Psoas muscle (tissue), 8 donors: ENCODE measurements around the gene GPC6. TPM values are rescaled to one million over a fixed set of nuclear protein-coding genes. Genes with fewer than 3 reads are reported as not detected.

ENCODE experiments used
- ATAC-seq, 4 donors: fragments of 200-7000 bp; cut with Tn5 transposase; one replicate each; pipeline ENCODE4 v1.9.1; 2020; ENCODE audit warnings: moderate library complexity in 3 of 4, mild to moderate bottlenecking in 2 of 4
- DNase-seq, 2 donors: peaks; one replicate each; pipeline ENCODE4 v3.0.0-alpha.2; 2020
- H3K27ac ChIP-seq: fragments of 200-600 bp; one replicate; pipeline ENCODE4 v1.8.0; 2022
- H3K27me3 ChIP-seq, 3 donors: fragments of 200-600 bp in 1 of 3; one replicate each; pipeline versions ENCODE4 v1.6.1 to v1.8.0; 2013 to 2022; ENCODE audit warnings: low read length in 2 of 3, mild to moderate bottlenecking in 2 of 3, moderate library complexity in 1 of 3; ENCODE audit not compliant: insufficient read depth in 3 of 3
- H3K36me3 ChIP-seq, 2 donors: fragments of 200-600 bp in 1 of 2; one replicate each; pipeline versions ENCODE4 v1.6.1 to v1.8.0; 2013 to 2022; ENCODE audit warnings: low read depth in 1 of 2, mild to moderate bottlenecking in 1 of 2, moderate library complexity in 1 of 2; ENCODE audit not compliant: insufficient read depth in 1 of 2
- H3K4me1 ChIP-seq: fragments of 200-600 bp; one replicate; pipeline ENCODE4 v1.8.0; 2022
- H3K4me3 ChIP-seq: fragments of 200-600 bp; one replicate; pipeline ENCODE4 v1.8.0; 2022; ENCODE audit warnings: mild to moderate bottlenecking
- H3K9me3 ChIP-seq: fragments of 200-600 bp; one replicate; pipeline ENCODE4 v1.8.0; 2022
- WGBS, 3 donors: extraction: QIAGEN DNeasy Blood & Tissue Kit; methylation state at CpG; one replicate each; pipeline versions ENCODE4 v1.1.6 to v1.1.7; 2013; 5-methylcytosine and 5-hydroxymethylcytosine counted together
- intact Hi-C, 2 donors: fragments of 100-400 bp; cut with DNase I; formaldehyde crosslinking; loops; one replicate each; pipeline versions ENCODE4 v1.11.0 to v1.14.2; 2022
- polyA plus RNA-seq, 3 donors: library from polyadenylated mRNA; stranded (reverse); fragments of 200-250 nt; gene quantifications; one replicate each; pipeline ENCODE4 v1.2.3, GENCODE V29; 2013
- total RNA-seq, 4 donors: library from RNA; stranded (reverse); fragmentation: NEBNext Ultra II Directional in 2 of 4; extraction: Animal tissue kit (Norgen Biotek cat#: 25700) in 2 of 4; gene quantifications; one replicate each; pipeline versions ENCODE4 v1.2.1 to v1.2.4, GENCODE V29; 2021 to 2023
- TF ChIP-seq, protein P1 (sequence below): fragments of 200-600 bp; IDR thresholded peaks from one replicate; pipeline ENCODE4 v1.8.0; 2022; ENCODE audit warnings: antibody characterized with exemption
- donor health status: healthy with polysubstance abuse.
- donor health status: DM: no; HTN: no; CAD: no; lungs with moderate emphysema.
- donor health status: Bipolar disorder and iron deficiency.
- donor health status: healthy.
- donor health status: DM: yes; HTN: yes; CAD: no.
- donor health status: DM: no; HTN: no; CAD: no.
- donor health status: DM: no; HTN: no; CAD: no.
- donor health status: DM: yes; HTN: yes; CAD: no.

Gene GPC6
- total and polyA plus RNA-seq, 7 donors: 0.07 to 3.7 (median 0.57) TPM

GRCh38 chr13:94400874-94401273 is 1174.3 kb downstream of the GPC6 start:
- H3K4me3 ChIP-seq: no peak overlapping the region
- no peaks in the 10 kb centered on the region for H3K36me3 ChIP-seq
- ATAC-seq (no peak), DNase-seq (no peak)
- no peaks in the 10 kb centered on the region for H3K9me3 ChIP-seq
- H3K4me1 ChIP-seq: no peaks in the 10 kb centered on the region
- intact Hi-C loops: no loop called here
- 86 to 89% (median 88%) methylated on average over 4 of the region's 4 CpGs for WGBS, 3 donors
- no peak overlapping the region for H3K27ac ChIP-seq
- H3K27me3 ChIP-seq: no peaks in the 10 kb centered on the region
- TF ChIP-seq, protein P1, sequence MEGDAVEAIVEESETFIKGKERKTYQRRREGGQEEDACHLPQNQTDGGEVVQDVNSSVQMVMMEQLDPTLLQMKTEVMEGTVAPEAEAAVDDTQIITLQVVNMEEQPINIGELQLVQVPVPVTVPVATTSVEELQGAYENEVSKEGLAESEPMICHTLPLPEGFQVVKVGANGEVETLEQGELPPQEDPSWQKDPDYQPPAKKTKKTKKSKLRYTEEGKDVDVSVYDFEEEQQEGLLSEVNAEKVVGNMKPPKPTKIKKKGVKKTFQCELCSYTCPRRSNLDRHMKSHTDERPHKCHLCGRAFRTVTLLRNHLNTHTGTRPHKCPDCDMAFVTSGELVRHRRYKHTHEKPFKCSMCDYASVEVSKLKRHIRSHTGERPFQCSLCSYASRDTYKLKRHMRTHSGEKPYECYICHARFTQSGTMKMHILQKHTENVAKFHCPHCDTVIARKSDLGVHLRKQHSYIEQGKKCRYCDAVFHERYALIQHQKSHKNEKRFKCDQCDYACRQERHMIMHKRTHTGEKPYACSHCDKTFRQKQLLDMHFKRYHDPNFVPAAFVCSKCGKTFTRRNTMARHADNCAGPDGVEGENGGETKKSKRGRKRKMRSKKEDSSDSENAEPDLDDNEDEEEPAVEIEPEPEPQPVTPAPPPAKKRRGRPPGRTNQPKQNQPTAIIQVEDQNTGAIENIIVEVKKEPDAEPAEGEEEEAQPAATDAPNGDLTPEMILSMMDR: no peak

DNA sequence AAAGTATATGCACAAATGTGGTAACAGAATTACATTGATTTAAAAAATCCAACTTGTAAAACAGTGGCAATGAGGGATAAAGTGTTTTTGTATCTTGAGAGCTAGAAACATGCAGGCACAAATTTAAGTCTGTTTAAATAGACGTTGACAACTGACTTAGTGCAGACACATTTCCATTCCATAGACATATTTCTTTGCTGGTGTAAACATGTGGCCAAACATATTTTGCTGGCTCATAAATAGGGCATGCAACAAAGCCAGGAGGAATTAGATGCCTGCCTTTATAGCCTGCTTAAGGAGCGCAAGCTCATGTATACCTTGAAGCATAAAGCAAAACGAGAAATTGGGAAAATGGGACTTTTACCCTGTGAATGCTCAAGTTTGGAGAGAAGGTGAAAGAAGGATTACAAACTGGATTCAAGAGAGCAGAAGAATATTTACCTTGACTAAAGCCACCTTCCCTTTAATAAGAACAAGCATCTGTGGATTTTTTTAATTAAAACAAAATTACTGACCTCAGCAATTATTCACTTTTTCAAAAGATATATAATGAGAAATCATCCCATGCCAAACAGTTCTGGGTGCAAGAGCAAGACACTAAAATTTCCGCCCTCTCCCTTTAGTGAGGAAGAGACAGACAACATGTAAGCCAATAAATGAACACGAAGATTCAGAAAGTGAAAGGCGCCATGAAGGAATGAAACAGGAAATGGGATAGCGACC is 1181.9 kb downstream of the GPC6 start:
- no peak overlapping the region for H3K4me3 ChIP-seq
- no peaks in the 10 kb centered on the region for H3K4me1 ChIP-seq
- no peak for ATAC-seq
- H3K9me3 ChIP-seq: no peaks in the 10 kb centered on the region
- H3K27ac ChIP-seq: no peak overlapping the region
- TF ChIP-seq, protein P1: no peak
- no peak for DNase-seq
- no peaks in the 10 kb centered on the region for H3K27me3 ChIP-seq
- WGBS, 3 donors: 82 to 88% (median 84%) methylated on average over 7 of the region's 7 CpGs
- no peaks in the 10 kb centered on the region for H3K36me3 ChIP-seq
- intact Hi-C loops: no loop called here

- WGBS, 3 donors: 61 to 93% (median 77%) methylated on average over 3 of the region's 3 CpGs
- ATAC-seq (no peak), DNase-seq (no peak)
- Histone ChIP-seq H3K27me3 (no peaks in the 10 kb centered on the region), H3K36me3 (no peaks in the 10 kb centered on the region), H3K4me1 (no peaks in the 10 kb centered on the region), H3K27ac (no peak overlapping the region), H3K9me3 (no peaks in the 10 kb centered on the region), H3K4me3 (no peak overlapping the region)
- intact Hi-C loops: no loop called here
- TF ChIP-seq, protein P1: no peak
Observed at GRCh38 chr13:94411747-94412146, 1185.1 kb downstream of the GPC6 start.

GRCh38 chr13:94412870-94413597 is 1186.4 kb downstream of the GPC6 start:
- Histone ChIP-seq H3K4me3 (no peak overlapping the region), H3K36me3 (no peaks in the 10 kb centered on the region), H3K27ac (no peak overlapping the region), H3K9me3 (no peaks in the 10 kb centered on the region), H3K4me1 (no peaks in the 10 kb centered on the region), H3K27me3 (peaks cover 0 to 5% (median 0%) of the 10 kb centered on the region in 3 donors)
- DNase-seq (no peak), ATAC-seq (no peak)
- TF ChIP-seq, protein P1: no peak
- 16 to 20% (median 17%) methylated on average over 3 of the region's 3 CpGs for WGBS, 3 donors
- intact Hi-C loops: no loop called here
